Upper lobe of left lung (tissue), 6 donors: Measurements from ENCODE around the gene TBC1D32. TPM values are rescaled to one million over a fixed set of nuclear protein-coding genes. Genes with fewer than 3 reads are reported as not detected.

ENCODE experiments used
- ATAC-seq, 2 donors: fragments of 200-7000 bp; cut with Tn5 transposase; one replicate each; pipeline ENCODE4 v1.9.1; 2022; ENCODE audit warnings: mild to moderate bottlenecking in 2 of 2, moderate library complexity in 2 of 2; ENCODE audit not compliant: low FRiP score in 2 of 2
- DNase-seq, 2 donors: peaks; one replicate each; pipeline ENCODE4 v3.0.0-alpha.2; 2019 to 2020
- H3K27ac ChIP-seq, 4 donors: fragments of 200-600 bp; sonication (generic); one replicate each; pipeline ENCODE4 v1.5.1; 2016 to 2019
- H3K27me3 ChIP-seq, 4 donors: fragments of 200-600 bp; sonication (generic); one replicate each; pipeline ENCODE4 v1.5.1; 2017 to 2019
- H3K36me3 ChIP-seq, 4 donors: fragments of 200-600 bp; sonication (generic); one replicate each; pipeline ENCODE4 v1.5.1; 2016 to 2019
- H3K4me1 ChIP-seq, 4 donors: fragments of 200-600 bp; sonication (generic); one replicate each; pipeline ENCODE4 v1.5.1; 2018 to 2019
- H3K4me3 ChIP-seq, 4 donors: fragments of 200-600 bp; sonication (generic); one replicate each; pipeline ENCODE4 v1.5.1; 2017 to 2019; ENCODE audit warnings: mild to moderate bottlenecking in 2 of 4, moderate library complexity in 1 of 4
- H3K9me3 ChIP-seq, 4 donors: fragments of 200-600 bp; sonication (generic); one replicate each; pipeline ENCODE4 v1.5.1; 2018 to 2019
- CTCF ChIP-seq, 6 experiments: fragments of 450-650 bp in 4 of 6; fragments of 200-600 bp in 2 of 6; sonication (generic) in 2 of 6; IDR thresholded peaks; one replicate each; pipeline ENCODE4 v1.5.1; 2016 to 2019; ENCODE audit warnings: antibody characterized with exemption in 6 of 6
- EP300 ChIP-seq, 4 donors: sonication (generic); formaldehyde crosslinking; IDR thresholded peaks; one replicate each; pipeline ENCODE4 v1.5.1; 2017; ENCODE audit warnings: antibody characterized with exemption in 4 of 4, control low read depth in 2 of 4
- POLR2A ChIP-seq, 4 donors: fragments of 450-650 bp; IDR thresholded peaks; one replicate each; pipeline ENCODE4 v1.5.1; 2016 to 2017; ENCODE audit warnings: antibody characterized with exemption in 4 of 4, mild to moderate bottlenecking in 2 of 4
- POLR2AphosphoS5 ChIP-seq, 2 donors: sonication (generic); formaldehyde crosslinking; IDR thresholded peaks; one replicate each; pipeline ENCODE4 v1.5.1; 2017; ENCODE audit warnings: antibody characterized with exemption in 2 of 2
- WGBS, 2 donors: methylation state at CpG; one replicate each; pipeline ENCODE4 v1.1.5; 2017 to 2018; 5-methylcytosine and 5-hydroxymethylcytosine counted together
- small RNA-seq, 4 donors: library from RNA; depleted of rRNA; stranded (forward); fragments of <200 nt; gene quantifications; one replicate each; pipeline ENCODE3, GENCODE V24; 2016
- total RNA-seq, 6 donors: library from RNA; depleted of rRNA in 4 of 6; stranded (reverse); fragments of >200 nt in 4 of 6; gene quantifications; one replicate each; pipeline versions ENCODE4 v1.1.0 to v1.2.1, GENCODE V29; 2016 to 2021
- donor health status: DM: no; HTN: no; CAD: no; lungs with moderate emphysema.
- donor health status: DM: no; HTN: yes; CAD: no; lungs with severe emphysema.

The TBC1D32 gene
- total RNA-seq, 6 donors from 2014 or later = 1.2 to 13.5 (median 5.3) TPM

DNA sequence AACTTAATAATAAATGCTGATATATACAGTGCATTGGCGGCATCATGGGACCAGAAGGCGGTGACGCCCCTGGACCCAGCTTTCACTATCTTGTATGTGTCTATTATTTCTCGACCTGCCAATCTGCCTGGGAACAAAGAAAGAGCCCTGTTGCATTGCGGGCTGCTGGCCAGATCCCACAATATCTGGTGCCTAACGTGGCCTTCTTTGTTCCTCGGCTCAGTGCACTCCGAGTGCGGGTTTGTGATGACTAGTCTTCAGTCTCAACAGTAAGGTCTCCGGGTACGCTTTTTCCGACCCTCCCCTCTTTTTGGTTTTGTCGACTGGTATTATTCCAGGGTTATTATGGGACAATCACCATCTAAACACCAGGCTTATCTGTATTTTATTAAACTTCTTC is 291.5 kb downstream of the TBC1D32 start:
- TF ChIP-seq EP300 (IDR thresholded peaks at IDR 0.05) = no peak
- no peak for TF ChIP-seq CTCF (IDR thresholded peaks at IDR 0.05)
- no peak for TF ChIP-seq POLR2A (IDR thresholded peaks at IDR 0.05)
- no peak for TF ChIP-seq POLR2AphosphoS5 (IDR thresholded peaks at IDR 0.05)
- Histone ChIP-seq H3K9me3 (no peaks in the 10 kb centered on the region), H3K4me3 (no peak overlapping the region), H3K27ac (no peak overlapping the region), H3K27me3 (no peaks in the 10 kb centered on the region), H3K36me3 (no peaks in the 10 kb centered on the region), H3K4me1 (peaks cover 0 to 3% (median 0%) of the 10 kb centered on the region in 4 donors)
- 86 to 91% methylated on average over 13 of the region's 13 CpGs for WGBS, 2 donors
- ATAC-seq = no peak
- no peak for DNase-seq

DNA sequence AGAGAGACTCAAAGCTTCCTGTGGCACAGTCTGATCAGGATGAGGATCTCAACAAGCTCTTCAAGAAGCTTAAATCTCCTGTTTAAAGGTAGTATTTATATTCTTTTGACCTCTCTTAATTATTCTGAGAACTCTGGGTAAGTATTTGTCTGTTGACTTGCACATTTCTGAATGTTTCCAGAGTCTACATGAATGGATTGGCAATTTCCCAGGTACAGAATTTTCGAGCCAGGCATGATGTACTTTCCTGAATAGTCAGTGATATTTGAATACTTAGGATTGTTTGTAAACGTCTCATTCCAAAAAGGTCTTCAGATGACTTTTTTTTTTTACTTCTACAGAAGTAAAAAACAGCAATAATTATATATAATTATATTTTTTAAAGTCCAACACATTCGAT is 293.4 kb downstream of the TBC1D32 start:
- Histone ChIP-seq H3K27ac (no peak overlapping the region), H3K4me3 (no peak overlapping the region), H3K4me1 (peaks cover 0 to 3% (median 0%) of the 10 kb centered on the region in 4 donors), H3K27me3 (no peaks in the 10 kb centered on the region), H3K36me3 (no peaks in the 10 kb centered on the region), H3K9me3 (no peaks in the 10 kb centered on the region)
- 46 to 56% methylated on average over 3 of the region's 3 CpGs for WGBS, 2 donors
- TF ChIP-seq POLR2A (IDR thresholded peaks at IDR 0.05) (no peak), POLR2AphosphoS5 (IDR thresholded peaks at IDR 0.05) (no peak), CTCF (IDR thresholded peaks at IDR 0.05) (no peak), EP300 (IDR thresholded peaks at IDR 0.05) (no peak)
- ATAC-seq (no peak), DNase-seq (no peak)

DNA sequence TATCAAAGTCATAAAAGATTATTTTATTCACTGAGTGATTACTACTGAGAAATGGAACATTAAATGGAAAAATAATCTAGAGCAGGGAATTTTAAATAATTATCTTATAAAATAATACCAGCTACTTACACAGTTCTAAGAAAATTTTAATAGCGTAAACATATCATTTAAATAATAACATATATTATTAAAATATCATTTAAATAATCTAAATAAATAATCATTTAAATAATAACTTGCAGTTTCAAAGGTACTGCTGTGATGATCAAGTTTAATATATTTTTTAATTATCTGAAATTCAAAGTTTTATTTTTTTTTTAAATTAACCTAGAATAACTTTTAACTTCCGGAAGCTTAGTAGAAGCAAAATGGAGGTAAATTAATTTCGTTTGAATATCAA is 301.2 kb downstream of the TBC1D32 start:
- Histone ChIP-seq H3K4me3 (no peak overlapping the region), H3K27ac (no peak overlapping the region), H3K36me3 (peaks cover 0 to 2% (median 0%) of the 10 kb centered on the region in 4 donors), H3K4me1 (no peaks in the 10 kb centered on the region), H3K9me3 (no peaks in the 10 kb centered on the region), H3K27me3 (no peaks in the 10 kb centered on the region)
- WGBS, 2 donors = 86 to 87% methylated on average over 3 of the region's 3 CpGs
- no peak for TF ChIP-seq EP300 (IDR thresholded peaks at IDR 0.05)
- no peak for TF ChIP-seq CTCF (IDR thresholded peaks at IDR 0.05)
- TF ChIP-seq POLR2AphosphoS5 (IDR thresholded peaks at IDR 0.05) = no peak
- TF ChIP-seq POLR2A (IDR thresholded peaks at IDR 0.05) = no peak
- DNase-seq = no peak
- ATAC-seq = no peak

DNA sequence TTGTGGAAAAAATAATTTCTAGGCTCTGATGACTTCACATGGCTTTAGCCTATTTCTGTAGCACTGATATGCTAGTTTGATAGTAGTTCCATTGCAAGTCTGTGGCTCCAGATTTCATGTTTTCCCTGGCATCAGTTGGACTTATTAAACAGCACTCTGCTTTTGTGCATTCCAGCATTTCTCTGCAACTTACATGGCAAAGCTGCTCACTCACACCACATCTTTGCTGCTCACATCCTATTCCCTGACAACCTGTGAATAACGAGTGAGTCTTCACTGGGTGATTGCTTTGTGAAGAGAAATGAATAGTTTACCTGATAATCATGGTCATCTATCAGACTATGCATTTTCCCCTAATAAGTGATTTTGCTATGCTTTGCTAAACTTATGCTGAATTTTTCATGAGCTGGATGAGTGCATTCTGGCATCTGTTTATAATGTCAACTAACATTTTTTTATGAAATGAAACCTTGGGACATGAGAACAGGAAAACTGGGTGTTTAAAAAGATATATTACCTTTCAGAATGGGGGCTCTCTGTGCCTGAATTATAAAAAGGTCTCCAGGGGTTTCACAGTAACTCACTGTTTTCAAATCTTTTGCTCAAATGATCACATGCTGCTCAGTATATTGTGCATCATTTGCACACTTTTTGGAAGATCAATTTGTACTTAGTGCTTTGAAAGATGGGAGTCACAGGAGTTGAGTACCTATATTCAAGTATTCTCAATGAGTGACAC is 301.8 kb downstream of the TBC1D32 start:
- TF ChIP-seq CTCF (IDR thresholded peaks at IDR 0.05) (no peak), POLR2A (IDR thresholded peaks at IDR 0.05) (no peak), POLR2AphosphoS5 (IDR thresholded peaks at IDR 0.05) (no peak), EP300 (IDR thresholded peaks at IDR 0.05) (no peak)
- 17 to 33% methylated on average over 1 of the region's 1 CpG for WGBS, 2 donors
- no peak overlapping the region for H3K27ac ChIP-seq
- H3K9me3 ChIP-seq = no peaks in the 10 kb centered on the region
- no peaks in the 10 kb centered on the region for H3K4me1 ChIP-seq
- H3K4me3 ChIP-seq = no peak overlapping the region
- ATAC-seq (no peak), DNase-seq (no peak)
- H3K27me3 ChIP-seq = no peaks in the 10 kb centered on the region
- H3K36me3 ChIP-seq = peaks cover 0 to 2% (median 0%) of the 10 kb centered on the region in 4 donors

Small RNAs within 50 kb of the gene (small RNA-seq; reads per million reads assigned to genes)
- 0 reads per million in 4 donors for gene RF00019
- 0 reads per million in 4 donors for gene RNU6-1286P

Other genes starting within 250 kb of the TBC1D32 start
- gene GJA1, start 101.2 kb upstream of the TBC1D32 start, total RNA-seq = 100 to 1,000 TPM in 2 of 6 donors, 10 to 100 TPM in 4; 12.6 to 155 (median 87.8) TPM